Activated CD4-positive, alpha-beta T cell treated with anti-CD3 and anti-CD28 coated beads for 1 hour (primary cell): ENCODE results near the gene ADIPOQ.
"Not testable (repeated sequence)": the region's sequence is repeated elsewhere in the genome, so short reads cannot be mapped to it uniquely, and the experiment has no call there.

Experiments
- DNase-seq: peaks from one replicate; pipeline ENCODE4 v3.0.0-alpha.2; 2020

ADIPOQ gene

DNA sequence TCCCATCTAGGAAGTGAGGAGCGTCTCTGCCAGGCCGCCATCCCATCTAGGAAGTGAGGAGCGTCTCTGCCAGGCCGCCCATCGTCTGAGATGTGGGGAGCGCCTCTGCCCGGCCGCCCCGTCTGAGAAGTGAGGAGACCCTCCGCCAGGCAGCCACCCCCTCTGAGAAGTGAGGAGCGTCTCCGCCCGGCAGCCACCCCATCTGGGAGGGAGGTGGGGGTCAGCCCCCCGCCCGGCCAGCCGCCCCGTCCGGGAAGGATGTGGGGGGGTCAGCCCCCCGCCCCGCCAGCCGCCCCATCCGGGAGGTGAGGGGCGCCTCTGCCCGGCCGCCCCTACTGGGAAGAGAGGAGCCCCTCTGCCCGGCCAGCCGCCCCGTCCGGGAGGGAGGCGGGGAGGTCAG, 31.3 kb downstream of the ADIPOQ start:
- DNase-seq: not testable (repeated sequence)

DNA sequence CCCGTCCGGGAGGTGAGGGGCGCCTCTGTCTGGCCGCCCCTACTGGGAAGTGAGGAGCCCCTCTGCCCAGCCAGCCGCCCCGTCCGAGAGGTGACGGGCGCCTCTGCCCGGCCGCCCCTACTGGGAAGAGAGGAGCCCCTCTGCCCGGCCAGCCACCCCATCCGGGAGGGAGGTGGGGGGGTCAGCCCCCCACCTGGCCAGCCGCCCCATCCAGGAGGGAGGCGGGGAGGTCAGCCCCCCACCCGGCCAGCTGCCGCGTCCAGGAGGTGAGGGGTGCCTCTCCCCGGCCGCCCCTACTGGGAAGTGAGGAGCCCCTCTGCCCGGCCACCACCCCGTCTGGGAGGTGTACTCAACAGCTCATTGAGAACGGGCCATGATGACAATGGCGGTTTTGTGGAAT, 31.7 kb downstream of the ADIPOQ start:
- DNase-seq: not testable (repeated sequence)

DNA sequence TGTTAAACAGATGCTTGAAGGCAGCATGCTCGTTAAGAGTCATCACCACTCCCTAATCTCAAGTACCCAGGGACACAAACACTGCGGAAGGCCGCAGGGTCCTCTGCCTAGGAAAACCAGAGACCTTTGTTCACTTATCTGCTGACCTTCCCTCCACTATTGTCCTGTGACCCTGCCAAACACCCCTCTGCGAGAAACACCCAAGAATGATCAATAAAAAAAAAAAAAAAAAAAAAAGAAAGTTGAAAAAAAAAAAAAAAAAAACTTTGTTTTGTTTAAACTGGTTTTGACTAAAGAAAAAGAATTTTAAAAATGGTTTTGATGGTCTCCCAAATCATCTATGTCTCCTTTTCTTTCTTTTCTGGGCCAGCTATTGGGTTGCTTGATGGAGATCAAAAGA, 32.3 kb downstream of the ADIPOQ start:
- DNase-seq: not testable (repeated sequence)

DNA sequence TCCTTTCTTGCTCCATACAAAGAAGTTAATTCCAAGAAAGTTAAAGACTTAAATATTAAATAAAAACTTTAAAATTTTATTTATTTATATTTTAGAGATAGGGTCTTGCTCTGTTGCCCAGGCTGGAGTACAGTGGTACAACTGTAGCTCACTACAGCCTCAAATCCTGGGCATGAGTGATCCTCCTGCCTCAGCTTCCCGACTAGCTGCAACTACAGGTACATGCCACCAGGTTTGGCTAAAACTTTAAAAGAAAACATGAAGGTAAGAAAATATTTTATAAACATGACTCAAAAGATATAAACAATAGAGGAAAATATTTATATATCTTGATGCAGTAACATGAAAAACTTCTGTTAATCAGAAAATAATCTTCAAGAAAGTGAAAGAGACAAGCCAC, 33.2 kb downstream of the ADIPOQ start:
- DNase-seq: no peak

DNA sequence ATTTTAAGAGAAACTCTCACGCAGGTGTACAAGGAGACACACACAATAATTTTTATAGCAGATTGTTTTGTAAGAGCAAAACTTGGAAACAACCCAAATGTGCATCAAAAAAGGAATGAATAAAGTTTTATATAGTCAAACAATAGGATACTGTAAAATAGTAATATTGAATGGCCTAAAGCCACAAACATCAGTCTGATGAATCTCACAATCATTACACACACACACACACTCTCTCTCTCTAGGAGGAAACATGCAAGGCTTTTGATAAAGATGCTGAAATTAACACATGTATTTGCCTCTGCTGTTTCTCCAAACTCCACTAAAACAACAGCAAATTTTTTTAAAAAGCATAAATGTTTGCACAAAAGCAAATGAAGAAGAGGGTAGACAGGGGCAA, 37.3 kb downstream of the ADIPOQ start:
- DNase-seq: no peak

DNA sequence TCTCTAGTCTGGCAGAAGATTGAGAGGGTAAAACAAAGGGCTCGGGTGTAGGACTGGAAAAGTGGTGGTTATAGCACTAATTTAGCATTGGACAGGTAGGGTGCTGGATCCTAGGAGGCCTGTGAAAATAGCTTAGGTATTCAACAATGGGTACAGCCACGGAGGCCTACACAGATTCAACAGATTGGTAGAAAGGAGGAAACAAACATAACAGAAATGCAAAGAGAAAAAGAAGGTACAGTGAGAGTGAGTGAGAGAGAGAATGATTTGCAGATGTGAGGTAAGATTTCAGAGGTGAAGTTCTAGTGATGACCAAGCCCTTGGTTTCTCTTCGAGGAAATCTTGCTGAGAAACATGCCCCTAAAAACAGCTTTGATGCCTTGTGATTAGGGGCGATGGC, 37.9 kb downstream of the ADIPOQ start:
- DNase-seq: no peak

DNA sequence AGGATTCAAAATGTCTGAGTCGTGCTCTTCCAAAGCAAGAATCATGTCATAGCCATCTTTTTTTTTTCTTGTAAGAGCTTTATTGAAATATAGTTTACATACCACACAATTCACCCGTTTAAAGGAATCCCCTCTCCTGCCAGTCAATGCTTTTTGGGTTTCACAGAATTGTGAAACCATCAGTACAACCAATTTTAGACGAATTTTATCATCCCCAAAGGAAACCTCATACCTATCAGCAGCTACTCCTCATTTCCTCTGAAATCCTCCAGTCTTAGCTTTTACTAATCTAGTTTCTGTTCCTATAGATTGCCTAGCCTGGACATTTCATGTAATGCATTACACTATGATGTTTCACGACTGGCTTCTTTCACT, 39.6 kb downstream of the ADIPOQ start:
- no peak for DNase-seq

DNA sequence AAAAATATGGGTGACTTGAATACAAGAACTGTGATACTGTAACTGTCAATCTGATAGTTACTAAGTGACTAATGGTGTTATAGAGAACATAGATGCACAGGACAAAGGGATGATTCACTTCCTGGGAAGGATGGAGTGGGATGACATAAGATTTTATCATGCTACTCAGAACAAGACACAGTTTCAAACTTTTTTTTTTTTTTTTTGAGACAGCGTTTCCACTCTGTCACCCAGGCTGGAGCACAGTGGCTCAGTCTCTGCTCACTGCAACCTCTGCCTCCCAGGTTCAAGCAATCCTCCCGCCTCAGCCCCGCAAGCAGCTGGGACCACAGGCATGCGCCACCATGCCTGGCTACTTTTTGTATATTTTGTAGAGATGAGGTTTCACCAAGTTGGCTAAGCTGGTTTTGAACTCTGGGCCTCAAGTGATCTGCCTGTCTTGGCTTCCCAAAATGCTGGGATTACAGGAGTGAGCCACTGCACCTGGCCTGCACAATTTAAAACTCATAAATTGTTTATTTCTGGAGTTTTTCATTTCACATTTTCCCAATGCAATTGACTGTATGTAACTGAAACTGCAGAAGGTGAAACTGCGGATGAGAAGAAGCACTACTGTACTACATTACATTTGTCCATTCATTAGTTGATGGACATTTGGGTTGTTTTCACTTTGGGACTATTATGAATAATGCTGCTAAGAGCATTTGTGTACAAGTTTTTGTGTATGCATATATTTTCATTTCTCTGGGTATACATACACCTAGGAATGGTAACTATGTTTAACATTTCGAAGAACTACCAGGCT, 40.6 kb downstream of the ADIPOQ start:
- no peak for DNase-seq

DNA sequence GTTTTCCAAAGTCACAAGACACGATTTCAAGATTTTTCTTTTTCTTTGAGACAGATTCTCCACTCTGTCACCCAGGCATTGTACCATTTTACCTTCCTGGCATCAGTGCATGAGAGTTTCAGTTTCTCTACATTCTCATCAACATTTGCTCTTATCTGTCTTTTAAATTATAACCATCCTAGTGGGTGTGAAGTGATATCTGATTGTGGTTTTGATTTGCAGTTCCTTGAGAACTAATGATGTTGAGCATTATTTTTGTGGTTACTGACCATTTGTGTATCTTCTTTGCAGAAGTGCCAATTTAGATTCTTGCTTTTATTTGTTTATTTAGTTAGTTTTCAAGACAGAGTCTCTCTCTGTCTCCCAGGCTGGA, 41.2 kb downstream of the ADIPOQ start:
- no peak for DNase-seq

DNA sequence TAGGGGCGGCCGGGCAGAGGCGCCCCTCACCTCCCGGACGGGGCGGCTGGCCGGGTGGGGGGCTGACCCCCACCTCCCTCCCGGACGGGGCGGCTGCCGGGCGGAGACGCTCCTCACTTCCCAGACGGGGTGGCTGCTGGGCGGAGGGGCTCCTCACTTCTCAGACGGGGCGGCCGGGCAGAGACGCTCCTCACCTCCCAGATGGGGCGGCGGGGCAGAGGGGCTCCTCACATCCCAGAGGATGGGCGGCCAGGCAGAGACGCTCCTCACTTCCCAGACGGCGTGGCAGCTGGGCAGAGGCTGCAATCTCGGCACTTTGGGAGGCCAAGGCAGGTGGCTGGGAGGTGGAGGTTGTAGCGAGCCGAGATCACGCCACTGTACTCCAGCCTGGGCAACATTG, 42.4 kb downstream of the ADIPOQ start:
- not testable (repeated sequence) for DNase-seq

DNA sequence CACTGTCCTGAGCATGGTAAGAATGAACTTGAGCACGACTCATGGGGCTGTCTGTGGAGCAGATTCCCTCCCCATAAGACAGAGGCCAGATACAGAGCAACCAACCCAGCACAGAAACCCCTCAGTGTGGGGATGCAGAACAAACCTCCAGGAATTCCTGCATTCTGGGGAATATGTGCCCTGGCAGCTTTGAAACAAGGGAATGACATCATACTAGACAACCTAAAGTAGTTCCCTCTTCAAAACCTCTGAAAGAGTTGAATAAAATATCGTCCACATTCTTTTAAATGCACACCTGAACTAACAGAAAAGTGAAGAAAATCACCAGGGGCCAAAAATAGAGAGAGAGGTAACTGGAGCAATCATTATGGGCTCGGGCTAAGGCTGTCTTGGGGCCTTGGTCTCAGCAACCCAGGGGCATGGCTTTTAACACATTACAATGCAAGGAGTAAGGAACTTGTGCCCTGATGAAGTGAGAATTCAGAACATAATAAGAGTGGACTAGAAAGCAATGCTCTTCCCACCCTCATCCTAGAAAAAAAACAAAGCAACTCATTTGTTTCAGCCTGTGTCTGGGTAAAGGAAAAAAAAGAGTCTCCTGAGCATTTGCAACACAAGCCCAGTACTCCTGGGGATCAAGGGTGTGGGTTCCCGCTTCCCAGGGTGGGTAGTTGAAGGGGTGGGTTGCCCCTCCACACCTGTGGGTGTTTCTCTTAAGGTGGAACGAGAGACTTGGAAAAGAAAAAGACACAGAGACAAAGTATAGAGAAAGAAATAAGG, 43.9 kb downstream of the ADIPOQ start:
- DNase-seq: no peak

DNA sequence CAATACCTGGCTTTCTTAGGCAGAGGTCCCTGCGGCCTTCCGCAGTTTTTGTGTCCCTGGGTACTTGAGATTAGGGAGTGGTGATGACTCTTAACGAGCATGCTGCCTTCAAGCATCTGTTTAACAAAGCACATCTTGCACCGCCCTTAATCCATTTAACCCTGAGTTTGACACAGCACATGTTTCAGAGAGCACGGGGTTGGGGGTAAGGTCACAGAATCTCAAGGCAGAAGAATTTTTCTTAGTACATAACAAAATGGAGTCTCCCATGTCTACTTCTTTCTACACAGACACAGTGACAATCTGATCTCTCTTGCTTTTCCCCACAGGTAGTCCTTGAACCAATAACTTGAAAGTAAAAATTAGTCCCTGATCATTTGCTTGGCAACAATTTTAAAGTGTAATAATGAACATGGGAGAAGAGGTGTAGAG, 45.0 kb downstream of the ADIPOQ start:
- not testable (repeated sequence) for DNase-seq

DNA sequence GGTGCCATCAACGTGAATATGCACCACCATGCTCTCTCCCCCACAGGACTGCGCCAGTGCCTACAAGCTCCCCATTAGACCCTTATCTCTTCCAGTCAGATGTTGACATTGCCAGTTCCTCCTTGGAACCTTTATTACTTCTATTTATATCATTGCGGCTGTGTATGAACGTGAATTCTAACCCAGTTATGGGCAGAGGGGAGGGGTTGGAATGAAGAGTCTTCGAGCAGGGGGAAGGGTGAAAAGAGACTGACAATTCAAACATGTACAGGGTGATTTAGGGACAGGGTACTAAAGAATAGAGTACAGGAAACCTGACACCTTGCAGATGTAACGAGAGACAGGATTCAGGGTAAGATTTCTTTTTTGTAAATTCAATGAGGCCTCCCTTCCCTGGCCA, 46.1 kb downstream of the ADIPOQ start:
- DNase-seq: no peak

DNA sequence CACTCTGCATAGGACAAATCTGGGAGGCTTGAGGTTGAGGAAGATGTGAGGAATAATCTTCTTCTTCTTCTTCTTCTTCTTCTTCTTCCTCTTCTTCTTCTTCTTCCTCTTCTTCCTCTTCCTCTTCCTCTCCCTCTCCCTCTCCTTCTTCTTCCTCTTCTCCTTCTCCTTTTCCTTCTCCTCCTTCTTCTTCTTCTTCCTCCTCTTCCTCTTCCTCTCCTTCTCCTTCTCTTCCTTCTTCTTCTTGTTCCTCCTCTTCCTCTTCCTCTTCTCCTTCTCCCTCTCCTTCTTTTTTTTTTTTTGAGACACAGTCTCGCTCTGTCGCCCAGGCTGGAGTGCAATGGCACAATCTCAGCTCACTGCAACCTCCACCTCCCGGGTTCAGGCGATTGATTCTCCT, 47.2 kb downstream of the ADIPOQ start:
- not testable (repeated sequence) for DNase-seq

DNA sequence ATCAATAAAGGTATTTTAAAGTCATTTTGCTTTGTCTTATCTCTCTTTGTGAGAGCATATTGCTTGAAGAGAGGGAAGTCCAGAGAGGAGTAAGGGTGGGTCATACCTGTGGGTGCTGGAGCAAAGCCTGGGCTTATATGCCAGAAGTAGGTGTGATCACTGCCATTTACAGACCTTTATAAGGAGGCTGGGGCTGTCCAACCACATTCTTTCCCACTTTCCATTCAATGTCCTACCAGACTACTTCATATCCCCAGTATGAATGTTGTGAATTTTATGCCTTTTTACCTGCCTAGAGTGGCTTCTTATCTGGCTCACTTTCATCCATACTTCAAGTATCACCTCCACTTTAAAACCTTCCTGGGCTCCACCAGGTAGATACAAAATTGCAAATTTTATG, 48.4 kb downstream of the ADIPOQ start:
- DNase-seq: no peak

DNA sequence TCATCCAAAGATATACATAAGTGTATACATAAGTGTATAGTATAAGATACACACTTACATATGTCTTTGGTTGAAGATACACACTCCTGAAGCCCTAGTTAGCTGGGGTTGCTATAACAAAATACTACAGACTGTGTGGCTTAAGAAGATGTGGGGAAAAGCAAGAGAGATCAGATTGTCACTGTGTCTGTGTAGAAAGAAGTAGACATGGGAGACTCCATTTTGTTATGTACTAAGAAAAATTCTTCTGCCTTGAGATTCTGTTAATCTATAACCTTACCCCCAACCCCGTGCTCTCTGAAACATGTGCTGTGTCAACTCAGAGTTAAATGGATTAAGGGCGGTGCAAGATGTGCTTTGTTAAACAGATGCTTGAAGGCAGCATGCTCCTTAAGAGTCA, 50.6 kb downstream of the ADIPOQ start:
- DNase-seq: not testable (repeated sequence)

DNA sequence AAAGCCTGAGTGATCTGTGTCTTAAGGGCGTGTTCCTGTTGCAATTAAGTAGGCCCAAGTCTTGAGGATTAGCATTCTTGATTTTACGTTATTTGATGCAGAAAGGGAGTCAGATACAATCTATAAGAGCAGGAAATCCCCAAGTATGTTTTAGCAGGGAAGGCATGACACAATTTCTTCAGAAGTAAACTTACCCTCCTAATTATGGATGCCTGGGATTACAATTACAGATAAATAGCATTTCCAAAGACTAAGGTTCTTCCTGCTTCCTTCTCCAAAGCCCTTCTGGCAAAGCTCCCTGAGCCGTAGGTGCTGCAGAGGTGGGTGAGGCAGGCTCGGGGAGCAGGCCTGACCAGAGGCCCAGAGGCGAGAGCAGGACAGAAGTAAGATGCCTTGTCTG, 52.9 kb downstream of the ADIPOQ start:
- DNase-seq: no peak

DNA sequence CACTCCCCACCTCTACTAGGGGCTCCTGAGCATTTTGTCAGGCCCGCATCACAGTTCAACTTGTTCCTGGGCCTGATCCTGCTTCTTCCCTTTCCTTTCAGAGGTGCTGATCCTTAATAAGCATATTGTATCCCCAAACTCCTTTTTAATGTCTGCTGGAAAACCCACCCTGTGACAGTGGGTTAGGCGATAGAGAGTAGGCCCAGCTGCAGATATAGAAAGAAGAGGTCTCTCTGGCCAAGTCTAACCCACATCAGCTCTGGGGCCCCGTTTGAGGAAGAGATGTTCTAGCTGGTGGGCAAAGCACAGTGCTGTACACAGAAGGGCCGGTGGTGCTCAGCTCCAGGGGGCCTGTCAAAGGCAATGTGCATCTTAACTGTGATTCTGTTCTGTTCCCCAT, 53.5 kb downstream of the ADIPOQ start:
- DNase-seq: no peak

DNA sequence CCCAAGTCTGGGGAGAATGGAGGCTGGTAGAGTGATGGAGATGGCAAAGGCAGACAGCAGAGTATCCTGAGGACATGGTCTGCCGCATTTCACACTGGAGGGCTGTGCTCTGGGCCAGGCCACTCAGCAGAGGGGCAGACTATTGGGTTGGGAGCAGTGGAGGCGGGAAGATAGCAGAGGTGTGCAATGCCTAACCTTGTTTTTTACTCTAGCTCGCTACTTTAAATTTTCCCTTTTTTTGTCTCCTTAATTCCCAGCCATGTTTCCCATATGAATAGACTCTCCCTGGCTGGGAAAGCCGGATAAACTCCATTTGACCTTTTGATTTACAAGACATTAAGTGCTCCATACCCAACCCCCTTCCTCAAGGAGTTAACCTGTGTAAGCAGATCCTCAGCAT, 54.4 kb downstream of the ADIPOQ start:
- no peak for DNase-seq

DNA sequence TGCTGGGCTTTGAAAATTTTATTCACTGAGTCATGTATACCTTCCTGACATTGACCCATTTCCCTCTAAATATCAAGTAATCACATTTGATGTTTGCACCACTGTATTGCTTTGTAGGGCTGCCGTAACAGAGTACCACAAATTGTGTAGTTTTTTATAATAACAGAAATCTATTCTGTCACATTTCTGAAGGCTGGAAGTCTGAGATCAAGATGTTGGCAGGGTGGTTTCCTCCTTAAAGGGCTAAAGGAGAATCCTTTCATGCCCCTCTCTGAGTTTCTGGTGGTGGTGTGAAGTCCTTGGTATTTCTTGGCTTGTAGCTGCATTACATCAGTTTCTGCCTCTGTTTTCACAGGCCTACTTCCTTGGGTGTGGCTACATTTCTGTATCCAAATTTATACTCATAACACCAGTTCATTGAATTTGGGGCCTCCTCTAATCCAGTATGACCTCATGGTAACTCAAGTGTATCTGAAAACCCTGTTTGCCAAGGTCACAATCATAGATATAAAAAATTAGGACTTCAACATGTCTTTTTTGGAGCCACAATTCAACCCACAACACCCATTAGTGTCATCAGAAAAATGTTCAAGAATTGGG, 58.7 kb downstream of the ADIPOQ start:
- DNase-seq: no peak

DNA sequence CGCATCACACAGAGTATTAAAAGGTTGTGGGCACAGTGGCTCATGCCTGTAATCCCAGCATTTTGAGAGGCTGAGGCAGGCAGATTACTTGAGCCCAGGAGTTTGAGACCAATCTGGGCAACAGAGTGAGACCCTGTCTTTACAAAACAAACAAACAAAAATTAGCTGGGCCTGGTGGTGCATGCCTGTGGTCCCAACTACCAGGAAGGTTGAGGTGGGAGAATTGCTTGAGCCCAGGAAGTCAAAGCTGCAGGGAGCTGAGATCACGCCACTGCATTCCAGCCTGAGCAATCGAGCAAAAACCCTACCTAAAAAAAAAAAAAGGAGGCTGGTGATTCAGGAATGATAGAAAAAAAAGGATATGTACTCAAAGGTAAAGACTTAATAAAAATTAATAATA, 59.6 kb downstream of the ADIPOQ start:
- DNase-seq: no peak

DNA sequence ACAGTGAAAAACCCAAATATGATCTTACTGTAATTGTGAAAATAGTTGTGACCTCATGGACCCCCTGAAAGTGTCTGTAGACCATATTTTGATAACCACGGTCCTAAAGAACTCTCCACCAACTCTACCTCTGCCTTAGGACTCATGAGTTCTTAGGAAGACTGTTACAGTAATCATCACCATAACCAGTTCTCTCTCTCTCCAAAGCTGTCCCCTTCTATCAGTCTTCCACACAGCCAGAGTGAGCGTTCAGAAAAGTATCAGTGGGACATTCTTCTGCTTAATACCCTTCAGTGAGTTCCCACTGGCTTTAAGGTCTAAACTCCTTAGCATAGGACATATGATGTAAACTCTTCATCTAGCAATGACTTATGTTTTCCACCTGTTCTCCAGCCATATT, 60.2 kb downstream of the ADIPOQ start:
- DNase-seq: no peak

DNA sequence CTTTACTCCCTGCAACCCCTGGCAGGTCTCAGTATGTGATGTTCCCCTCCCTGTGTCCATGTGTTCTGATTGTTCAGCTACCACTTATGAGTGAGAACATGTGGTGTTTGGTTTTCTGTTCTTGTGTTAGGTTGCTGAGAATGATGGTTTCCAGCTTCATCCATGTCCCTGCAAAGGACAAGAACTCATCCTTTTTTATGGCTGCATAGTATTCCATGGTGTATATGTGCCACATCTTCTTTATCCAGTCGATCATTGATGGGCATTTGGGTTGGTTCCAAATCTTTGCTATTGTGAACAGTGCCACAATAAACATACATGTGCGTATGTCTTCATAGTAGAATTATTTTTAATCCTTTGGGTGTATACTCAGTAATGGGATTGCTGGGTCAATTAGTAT, 61.2 kb downstream of the ADIPOQ start:
- not testable (repeated sequence) for DNase-seq

DNA sequence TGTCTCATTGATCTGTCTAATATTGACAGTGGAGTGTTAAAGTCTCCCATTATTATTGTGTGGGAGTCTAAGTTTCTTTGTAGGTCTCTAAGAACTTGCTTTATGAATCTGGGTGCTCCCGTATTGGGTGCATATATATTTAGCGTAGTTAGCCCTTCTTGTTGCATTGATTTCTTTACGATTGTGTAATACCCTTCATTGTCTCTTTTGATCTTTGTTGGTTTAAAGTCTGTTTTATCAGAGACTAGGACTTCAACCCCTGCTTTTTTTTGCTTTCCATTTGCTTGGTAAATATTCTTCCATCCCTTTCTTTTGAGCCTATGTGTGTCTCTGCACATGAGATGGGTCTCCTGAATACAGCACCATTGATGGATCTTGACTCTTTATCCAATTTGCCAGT, 64.6 kb downstream of the ADIPOQ start:
- DNase-seq: not testable (repeated sequence)
